Subcutaneous adipose tissue (tissue), 4 donors: ENCODE data around the gene NLRP9. TPM values are rescaled to one million over a fixed set of nuclear protein-coding genes. Genes with fewer than 3 reads are reported as not detected.

Experiments
- total RNA-seq, 4 donors: library from RNA; depleted of rRNA; stranded (reverse); fragments of >200 nt; gene quantifications; one replicate each; pipeline ENCODE4 v1.1.0, GENCODE V29; 2016
- TF ChIP-seq, protein P1 (sequence below): fragments of 450-650 bp; IDR thresholded peaks from one replicate; pipeline ENCODE4 v1.5.1; 2016; ENCODE audit warnings: low read depth, mild to moderate bottlenecking, control low read depth, antibody characterized with exemption, moderate library complexity

Gene NLRP9
- total RNA-seq, 4 donors from 2014 or later, result not detected

DNA sequence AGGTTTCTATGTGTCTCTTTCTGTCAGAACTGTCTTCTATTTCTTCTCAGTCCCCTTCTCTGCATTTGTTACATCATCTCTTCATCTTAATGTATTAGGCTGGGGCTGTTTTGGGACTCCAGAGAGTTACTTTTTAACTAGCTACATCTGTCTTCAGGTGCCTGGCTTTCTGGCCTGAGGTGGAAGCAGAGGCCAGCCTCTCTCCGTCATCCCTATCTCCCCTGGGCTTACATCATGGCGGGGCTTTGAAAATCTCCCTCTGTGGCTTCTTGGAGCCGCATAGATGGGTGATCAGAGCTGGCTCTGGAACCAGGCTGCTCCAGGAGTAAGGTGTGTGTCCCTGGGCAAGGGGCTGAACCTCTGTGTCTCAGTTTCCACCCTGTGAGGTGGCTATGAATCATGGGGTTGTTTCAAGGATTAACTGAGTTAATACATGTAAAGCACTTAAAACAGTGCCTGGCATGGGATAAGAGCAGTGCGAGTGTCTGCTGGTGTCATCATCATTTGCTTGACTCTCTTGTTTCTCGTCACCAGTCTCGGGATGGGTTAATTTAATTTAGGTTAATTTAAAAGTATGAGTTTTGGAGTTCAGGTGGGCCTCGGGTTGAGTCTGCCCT is 61.2 kb downstream of the NLRP9 start:
- TF ChIP-seq, protein P1, sequence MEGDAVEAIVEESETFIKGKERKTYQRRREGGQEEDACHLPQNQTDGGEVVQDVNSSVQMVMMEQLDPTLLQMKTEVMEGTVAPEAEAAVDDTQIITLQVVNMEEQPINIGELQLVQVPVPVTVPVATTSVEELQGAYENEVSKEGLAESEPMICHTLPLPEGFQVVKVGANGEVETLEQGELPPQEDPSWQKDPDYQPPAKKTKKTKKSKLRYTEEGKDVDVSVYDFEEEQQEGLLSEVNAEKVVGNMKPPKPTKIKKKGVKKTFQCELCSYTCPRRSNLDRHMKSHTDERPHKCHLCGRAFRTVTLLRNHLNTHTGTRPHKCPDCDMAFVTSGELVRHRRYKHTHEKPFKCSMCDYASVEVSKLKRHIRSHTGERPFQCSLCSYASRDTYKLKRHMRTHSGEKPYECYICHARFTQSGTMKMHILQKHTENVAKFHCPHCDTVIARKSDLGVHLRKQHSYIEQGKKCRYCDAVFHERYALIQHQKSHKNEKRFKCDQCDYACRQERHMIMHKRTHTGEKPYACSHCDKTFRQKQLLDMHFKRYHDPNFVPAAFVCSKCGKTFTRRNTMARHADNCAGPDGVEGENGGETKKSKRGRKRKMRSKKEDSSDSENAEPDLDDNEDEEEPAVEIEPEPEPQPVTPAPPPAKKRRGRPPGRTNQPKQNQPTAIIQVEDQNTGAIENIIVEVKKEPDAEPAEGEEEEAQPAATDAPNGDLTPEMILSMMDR, result no peak

DNA sequence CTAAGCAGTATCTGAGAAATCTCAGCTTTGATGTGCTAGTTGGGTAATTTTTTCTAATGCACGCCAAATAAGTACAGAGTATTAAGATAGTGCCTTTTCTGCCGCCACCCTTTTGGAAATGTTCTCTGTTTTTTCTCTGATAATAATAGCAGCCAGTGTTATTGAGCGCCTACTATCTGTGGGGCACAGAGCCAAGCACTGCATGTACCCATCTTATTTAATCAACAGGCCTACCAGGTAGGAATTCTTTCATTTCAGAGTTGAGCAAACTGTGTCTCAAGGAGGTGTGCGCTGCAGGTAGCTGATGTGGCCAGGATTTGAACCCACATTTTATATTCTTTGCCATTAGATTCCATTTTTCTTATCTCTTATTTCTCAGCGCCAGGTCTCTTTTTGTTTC is 61.8 kb downstream of the NLRP9 start:
- TF ChIP-seq, protein P1, result no peak

DNA sequence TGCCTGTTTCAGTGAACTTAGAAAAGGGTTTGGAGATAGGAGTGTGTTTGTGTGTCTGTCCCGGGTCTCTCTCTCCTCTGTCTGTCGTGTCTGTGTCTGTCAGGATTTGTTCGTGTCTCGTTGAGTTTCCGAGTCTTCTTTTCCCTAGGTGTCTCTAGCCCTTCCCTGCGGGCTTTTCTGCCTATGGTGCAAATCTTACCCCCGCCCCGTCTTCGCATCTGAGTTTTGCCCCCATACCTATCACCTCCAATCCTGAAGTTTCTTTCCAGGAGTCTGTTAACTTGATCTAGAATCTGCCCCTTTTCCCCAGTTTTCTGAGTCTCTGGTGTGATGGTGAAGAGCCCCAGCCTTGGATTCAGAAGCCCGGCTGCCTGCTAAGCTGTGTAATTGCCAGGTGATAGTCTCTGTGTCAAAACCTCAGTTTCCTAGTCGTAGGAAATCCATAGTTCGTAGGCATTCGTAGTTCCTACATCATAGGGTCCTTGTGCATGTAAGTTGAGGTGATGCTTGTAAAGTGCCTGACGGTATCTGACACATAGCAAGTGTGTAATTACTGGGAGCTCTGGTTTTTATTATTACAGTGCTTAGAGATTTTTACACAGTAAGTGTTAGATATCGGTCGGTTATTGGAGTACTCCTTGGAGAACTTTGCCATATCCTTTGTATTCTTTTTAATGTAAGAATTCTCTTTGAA is 62.4 kb downstream of the NLRP9 start:
- TF ChIP-seq, protein P1, result no peak

DNA sequence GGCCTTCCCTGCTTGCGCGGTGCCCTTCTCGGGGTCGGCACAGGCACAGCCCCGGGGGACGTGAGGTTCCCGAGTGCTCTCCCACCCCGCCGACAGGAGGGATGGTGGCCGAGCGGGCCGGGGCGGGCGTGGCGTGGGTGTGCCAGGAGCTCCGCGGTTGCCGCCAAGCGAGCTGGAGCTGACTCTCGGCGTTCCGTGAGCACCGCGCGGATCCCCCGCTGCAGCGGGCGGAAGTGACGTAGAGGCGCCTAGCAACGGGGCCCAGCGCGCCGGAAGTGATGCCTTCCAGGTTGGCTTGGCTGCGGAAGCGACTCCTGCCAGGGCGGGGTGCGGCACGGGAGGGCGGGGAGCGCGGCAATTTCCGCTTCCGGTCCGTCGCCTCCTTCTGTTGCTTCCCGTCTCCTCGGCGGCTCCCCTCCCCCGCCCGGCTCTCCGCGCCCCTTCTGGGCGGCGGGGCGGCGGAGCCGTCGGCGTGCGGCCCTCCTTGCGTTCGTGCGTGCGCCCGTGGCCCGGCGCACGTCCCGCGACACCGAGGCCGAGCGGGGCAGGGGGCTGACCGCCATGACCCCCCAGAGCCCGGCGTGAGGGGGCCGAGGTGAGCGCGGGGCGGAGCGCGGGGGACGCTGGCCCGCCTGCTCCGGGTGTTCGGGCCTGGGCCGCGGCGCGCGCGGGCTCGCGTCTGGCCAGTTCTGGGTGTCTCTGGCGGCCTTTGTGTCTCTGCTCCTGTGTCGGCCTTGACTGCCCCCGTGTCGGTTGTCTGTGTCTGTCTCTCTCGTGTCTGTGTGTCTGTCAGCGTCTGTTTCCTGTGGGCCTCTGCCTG is 63.2 kb downstream of the NLRP9 start, which contains the start of gene EPN1:
EPN1 (plus strand) TSS at position 386 of the 820 bp plus-strand sequence. CDS start 3,402 bp downstream, outside the sequence.
- TF ChIP-seq, protein P1, result no peak

DNA sequence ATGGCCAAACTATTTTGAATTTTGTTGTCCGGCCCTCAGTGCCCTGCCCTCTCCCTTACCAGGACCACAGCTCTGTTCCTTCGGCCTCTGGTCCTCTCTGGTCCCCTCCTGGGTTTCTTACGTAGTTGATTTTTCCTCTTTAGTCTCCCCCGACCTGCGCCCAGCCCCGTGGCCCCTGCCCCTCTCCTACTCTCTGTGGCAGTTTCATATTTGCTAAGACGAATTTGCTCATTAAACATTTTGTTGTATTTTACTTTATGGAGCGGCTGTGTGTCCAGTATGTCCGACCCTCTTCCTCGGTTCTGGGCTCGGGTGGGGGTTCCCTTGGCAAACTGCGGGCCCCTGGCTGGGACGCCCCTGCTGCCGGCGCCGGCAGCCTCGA is 63.8 kb downstream of the NLRP9 start:
- TF ChIP-seq, protein P1, result no peak

DNA sequence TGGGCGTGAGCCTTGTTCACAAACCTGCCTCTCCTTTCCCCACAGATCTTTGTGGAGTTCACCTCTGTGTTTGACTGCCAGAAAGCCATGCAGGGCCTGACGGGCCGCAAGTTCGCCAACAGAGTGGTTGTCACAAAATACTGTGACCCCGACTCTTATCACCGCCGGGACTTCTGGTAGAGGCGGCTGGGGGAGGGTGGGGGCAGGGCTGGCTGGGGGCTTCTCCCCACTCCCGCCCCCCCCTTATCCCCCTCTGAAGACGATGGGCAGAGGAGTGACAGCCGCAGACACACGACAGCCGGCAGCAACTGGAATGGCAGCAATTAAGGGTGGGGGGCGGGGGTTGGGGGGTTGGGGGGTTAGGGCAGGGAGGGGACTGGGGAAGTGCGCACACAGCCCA is 64.3 kb downstream of the NLRP9 start:
- TF ChIP-seq, protein P1, result no peak

DNA sequence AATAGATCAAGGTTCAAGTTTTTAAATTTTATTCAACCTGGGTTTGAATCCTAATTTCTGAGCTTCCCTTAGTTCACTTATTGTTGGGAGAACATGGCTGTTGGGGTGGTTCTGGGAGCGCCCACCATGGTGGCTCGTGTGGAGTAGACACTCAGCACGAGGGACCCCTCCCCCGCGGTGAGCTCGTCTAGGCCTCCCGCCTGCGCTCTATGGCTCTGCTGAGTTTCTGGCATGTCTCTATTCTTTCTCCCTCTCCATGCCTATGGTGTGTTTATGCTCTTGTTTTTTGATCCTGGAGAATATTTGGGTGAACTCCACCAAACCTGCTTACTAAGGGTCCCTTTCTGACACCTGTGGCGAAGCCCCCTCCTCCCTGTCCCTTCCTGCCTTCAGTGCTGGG is 64.7 kb downstream of the NLRP9 start:
- TF ChIP-seq, protein P1, result no peak
